NCI-H1105 treated with DMSO at 0.1 percent for 48 hours (cell line): Measurements from ENCODE around the gene PTGIS.
A peak's percentile ranks its signal among the peaks of the same experiment; 100 is the strongest.

ENCODE experiments used
- DNase-seq: peaks from one replicate; lab custom pipeline; 2025; lab: John Stamatoyannopoulos, UW

PTGIS gene

DNA sequence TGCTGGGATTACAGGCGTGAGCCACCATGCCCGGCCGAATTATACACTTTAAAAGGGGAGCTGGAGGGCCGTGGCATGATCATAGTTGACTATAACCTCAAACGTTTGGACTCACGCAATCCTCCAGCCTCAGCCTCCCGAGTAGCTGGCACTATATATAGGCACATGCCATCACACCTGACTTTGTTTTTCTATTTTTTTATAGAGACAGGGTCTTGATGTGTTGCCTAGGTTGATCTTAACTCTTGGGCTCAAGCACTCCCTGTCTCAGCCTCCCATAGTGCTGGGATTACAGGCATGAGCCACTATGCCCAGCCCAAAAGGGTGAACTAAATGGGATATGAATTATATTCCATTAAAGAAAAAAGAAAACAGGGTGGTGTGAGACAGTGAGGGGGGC is 7.8 kb downstream of the PTGIS start:
- DNase-seq = no peak

DNA sequence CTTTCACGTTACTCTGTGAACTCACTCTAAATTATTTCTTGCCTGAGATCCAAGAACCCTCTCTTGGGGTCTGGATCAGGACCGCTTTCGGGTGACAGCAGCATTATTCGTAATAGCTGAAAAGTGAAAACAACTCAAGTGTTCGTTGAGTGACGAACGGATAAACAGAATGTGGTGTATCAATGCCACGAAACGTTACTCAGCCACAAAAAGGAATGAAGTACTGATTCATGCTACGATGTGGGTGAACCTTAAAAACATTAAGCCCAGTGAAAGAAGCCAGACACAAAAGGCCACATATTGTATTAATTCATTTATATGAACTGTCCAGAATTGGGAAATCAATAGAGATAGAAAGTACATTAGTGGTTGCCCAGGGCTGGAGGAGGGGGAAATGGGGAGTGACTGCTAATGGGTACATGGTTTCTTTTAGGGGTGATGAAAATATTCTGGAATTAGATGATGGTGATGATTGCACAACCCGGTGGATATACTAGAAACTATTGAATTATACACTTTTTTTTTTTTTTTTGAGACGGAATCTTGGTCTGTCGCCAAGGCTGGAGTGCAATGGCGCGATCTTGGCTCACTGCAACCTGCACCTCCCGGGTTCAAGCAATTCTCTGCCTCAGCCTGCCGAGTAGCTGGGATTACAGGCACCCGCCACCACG is 8.4 kb downstream of the PTGIS start:
- no peak for DNase-seq

DNA sequence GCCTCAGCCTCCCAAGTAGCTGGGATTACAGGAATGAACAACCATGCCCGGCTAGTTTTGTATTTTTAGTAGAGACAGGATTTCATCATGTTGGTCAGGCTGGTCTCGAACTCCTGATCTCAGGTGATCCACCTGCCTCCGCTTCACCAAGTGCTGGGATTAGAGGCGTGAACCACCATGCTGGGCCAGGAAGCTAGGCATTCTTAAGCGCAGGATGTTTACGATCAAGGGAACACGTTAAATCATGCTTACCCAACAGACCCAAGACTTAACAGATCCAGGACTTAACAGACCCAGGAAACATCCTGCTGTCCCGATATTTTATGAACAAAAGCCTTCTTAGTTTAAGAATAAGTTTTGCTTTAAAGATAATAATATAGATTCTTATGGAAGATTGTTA is 9.1 kb downstream of the PTGIS start:
- no peak for DNase-seq

DNA sequence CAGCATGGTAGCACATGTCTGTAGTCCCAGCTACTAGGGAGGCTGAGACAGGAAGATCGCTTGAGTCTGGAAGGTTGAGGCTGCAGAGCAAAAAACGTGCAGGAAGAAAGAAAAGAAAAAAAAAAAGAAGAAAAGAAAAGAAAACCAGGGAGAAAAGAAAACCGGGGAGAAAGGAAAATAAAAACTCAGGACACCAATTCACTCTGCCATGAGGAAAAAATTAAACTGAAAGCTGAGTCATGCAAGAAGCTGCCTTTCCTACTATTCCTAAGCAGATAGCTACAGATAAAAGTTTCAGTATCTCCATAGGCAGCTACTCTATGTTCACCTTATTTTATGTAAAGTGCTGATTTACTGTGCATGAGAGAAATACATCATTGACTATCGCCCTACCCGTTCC is 10.5 kb downstream of the PTGIS start:
- DNase-seq = no peak

DNA sequence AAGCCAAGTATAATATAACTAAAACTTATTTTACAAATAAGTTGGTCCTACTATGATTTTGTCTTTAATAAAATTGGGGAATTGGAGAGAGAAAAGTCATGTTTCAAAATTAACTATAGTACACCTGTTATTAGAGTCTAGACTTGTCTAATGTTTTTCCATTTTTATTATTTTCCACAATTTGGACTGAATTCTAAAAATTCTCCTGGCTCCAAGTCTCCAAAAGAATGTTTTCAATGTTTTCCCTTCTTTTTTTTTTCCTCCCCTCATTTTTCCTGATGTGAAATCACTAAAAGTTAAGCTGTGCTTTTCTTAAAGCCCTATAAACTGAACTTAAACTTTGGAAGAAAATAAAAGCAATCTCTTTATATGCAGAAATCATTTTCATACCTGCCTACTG is 11.3 kb downstream of the PTGIS start:
- no peak for DNase-seq

DNA sequence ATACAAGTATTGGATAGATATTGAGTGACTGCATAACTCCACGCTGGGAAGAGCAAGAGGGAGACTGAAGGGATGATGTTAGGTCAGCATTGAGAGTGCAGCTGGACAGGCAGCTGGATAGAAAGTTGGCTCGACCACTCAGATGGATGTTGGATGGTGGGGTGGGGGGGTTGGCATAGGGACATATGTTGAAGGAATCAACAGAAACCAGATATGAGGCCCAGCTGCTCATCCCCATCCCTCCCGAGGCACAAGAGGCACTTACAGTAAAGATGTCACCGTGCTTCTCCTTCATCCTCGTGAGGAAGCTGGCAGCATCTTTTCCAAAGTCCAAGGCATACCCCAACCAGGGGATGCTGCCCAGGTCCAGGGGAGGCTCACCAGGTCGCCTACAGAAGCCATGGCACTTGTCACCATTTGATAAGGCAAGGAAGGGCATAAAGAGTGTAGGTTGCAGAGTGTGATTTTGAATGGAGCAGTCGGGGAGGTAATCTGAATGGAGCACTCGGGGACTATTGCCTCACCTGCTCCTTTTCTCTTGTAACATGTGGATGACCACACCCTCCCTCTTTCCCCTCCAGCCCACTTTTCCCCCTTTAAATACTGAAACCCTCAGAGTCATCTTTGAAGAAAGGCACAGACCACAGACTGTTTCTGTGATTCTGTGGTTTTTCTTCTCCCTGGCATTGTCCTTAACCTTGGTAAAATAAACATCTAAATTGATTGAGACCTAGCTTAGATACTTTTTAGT is 18.0 kb downstream of the PTGIS start:
- no peak for DNase-seq

DNA sequence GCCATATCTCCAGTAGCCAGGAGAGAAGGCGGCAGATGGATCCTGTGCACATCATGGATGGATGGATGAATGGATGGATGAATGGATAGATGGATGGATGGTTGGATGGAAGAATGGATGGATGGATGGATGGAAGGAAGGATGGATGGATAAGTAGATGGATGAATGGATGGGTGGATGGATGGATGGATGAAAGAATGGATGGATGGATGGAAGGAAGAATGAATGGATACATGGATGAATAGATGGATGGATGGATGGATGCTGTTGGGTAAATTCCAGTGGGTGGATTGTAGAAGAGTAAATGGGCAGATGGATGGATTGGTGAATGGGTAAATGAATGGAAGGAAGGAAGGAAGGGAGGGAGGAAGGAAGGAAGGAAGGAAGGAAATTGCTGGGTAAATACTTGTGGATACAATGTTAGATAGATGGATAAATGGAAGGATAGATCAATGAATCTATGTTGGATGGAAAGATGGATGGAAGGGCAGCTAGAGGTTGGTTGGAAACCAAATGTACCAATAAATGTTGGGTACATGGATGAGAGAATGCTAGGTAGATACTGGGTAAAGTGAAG is 19.5 kb downstream of the PTGIS start:
- no peak for DNase-seq

DNA sequence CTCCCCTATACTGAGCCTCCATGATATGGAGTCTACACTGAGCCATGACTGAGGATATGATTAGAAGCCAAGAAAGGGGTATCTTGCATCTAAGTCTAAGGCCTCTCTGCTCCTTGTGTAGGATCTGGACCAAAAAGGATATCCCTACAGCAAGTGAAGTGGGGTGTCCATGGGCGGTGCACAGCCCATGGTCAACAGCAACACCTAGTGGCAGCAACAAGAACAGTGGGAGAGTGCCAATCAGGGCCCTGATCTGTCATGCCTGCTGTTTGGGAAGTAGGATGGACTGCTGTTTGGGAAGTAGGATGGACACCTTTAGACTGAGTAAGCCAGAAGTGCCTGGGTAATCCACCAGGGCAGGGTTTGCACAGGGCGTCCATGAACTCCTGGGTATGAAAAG is 22.4 kb downstream of the PTGIS start:
- DNase-seq = no peak

DNA sequence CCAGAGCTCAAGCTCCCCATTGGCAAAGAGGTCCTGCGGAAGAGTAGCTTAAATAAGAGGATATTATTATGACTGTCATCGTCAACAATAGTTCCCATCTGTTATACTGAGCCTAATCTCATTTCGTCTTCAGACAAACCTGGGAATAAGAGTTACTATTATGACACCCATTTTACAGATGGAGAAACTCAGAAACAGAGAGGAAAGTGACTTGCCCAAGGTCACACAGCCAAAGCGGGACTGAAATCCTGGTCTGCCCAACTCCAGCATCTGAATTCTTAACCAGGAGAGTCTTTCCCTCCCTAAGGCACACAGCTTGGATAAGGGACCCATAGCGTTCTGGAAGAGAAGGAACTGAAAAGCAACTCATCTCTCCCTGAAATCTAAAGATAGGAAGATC is 23.4 kb downstream of the PTGIS start:
- DNase-seq = no peak

DNA sequence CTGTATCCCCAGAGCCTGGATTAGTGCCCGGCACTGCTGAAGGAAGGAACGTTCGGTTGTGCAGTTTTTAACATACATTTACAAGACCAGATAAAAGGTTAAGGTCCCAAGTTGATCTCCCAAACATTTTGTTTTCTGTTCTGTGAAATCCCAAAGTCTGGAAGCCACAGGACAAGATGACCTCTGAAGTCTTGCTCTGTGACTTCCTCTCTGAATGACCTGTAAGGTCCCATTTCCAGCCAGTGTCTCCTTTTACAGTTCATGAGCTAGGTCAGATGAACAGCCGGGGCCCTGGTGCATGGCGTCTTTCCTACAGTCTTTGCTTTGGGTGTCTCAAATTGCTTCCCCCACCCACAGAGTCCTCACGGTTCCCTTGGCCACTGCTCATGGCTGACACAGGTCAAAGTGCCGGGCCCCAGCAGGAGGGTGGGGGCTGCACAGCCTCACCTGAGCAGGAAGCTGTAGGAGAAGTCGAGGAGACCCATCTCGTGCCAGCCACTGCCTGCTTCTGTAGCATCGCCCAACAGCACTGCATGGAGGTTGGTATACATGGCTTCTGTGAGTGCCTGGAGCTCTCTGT is 24.0 kb downstream of the PTGIS start:
- DNase-seq = no peak

DNA sequence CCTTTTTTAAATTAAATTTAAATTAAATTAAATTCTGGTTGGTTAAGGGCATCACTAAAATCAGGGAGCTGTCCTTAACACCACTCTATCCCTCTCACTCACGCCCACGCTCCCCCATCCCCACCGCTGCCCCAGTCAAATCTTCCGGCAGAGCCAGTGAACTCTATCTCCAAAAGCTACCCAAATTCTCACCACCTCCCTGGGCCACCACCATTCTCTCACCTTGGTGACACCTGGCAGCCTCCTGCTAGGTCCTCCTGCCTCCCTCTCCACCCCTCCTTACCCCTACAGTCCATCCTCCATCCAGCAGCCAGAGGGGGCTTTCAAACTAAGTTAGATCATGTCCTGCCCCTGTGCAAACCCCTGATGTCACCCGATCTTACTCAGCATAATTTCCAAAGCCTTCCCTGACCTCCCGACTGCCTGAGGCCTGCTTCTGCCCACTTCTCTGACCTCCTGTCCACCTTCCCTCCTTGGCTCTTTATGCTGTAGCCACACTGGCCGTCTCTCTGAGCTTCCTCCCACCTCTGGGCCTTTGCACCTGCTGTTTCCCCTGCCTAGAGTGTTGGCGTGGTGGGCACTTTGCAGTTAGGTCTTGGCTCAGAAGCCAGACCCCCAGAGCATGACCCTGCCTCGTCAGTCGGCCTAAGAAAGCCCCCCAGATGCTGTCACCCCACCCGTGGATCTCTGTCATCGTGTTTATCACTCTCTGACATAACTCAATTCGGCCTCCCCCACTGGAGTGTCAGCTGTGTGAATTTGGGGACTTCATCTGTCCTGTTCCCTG is 24.7 kb downstream of the PTGIS start:
- DNase-seq = no peak

DNA sequence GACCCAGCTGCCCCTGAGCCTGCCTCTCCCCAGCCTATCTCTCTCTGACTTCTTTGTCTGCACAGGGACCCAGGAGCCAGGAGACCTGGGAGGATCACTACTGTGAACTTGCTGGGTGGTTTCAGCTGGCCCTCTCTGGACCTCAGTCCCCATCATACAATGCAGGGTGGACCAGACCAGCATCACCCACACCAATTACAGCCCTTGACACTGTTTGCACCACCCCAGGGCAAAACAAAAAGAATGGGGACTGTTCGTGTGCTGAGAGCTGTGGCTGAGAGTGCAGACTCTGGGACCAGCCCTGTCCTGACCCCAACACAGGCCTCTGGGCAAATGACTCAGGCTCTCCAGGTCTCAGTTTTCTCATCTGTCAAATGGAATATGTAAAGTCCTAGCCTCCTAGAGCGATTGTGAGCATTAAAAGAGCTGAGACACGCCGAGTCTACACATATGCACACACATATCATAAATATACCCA is 25.4 kb downstream of the PTGIS start:
- DNase-seq = no peak

DNA sequence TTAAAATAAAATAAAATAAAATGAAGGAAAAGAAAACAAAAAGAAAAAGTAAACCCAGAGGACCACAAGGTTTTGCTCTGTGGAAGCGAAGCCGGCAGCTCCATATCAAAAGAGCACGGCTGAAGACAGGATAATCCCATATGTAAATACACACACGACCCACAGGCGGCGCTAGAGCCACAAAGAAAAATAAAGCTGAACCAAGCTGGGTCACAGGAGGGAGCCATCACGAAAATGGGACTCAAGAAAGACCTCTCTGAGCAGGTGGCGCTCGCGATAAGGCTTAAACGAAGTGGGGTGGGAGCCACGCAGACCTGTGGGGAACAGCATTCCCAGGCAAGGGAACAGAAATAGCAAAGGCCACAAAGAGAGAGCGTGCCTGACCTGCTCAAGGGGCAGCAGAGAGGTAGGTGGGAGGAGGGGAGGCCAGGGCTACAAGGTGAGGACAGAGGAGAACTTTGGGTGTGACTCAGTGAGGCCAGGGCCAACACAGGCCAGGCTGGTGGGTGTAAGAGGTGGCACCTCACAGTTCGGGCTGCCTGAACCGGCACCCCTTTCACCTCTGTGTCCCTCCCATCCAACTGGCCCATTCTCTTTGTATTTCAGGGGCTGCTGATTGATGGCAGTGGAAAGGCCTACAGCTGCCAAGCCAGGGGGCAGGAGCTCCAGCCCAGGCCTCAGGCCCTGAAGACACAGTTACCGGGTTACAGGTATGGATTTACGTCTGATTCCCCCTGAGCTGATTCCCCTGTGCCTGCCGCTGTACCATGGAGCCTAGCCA is 26.0 kb downstream of the PTGIS start:
- DNase-seq = peak; percentile 68

DNA sequence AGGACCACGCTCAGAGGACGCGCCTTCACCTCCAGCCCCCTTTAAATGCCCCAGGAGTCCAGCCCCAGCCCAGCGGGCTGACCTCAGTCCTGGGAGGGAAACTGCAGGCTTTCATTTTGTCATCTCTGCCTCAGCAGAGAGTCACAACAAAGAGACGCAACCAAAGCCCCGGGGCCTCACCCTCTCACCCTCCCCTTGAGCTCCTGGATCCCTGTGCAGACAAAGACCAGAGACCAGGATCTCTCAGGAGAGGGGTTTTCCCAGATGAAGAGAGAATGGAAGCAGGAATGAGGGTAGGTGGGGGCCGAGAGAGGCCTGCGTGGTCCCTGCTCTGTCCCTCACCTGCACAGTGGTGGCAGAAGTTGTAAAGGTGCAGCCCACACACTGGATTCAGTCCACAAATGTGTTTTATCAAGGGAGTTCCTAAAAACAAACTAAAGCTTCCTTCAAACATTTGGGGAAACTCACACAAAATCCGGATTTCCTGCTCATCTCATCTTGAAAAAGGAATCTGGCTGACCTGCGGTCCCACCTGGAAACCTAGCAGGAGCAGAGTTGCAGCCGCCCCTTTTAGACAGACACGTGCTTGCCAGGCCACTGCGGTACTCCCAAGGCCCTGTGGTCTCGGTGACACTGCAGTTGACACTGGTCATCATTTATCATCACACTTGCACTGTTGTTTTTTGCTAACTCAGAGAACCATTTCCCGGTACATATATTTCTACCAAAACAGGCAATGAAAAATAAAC is 27.1 kb downstream of the PTGIS start:
- DNase-seq = no peak

DNA sequence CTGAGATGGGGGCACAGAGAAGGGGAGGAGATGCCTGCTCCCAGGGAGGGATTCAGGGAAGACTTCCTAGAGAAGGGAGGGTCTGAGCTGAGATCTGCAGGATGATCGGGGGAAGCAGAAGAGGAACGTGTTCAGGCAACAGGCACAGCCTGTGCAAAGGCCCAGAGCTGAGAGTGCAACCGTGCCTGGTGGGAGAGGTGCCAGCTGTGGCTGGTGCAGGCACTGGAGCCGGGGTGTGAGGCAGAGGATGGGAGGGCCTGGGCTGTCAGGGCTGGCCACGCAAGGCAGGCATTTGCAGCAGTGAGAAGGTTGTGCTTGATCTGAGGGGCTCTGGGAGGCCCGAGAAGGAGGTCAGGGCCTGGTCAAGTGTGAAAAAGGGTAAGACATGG is 27.7 kb downstream of the PTGIS start:
- no peak for DNase-seq

DNA sequence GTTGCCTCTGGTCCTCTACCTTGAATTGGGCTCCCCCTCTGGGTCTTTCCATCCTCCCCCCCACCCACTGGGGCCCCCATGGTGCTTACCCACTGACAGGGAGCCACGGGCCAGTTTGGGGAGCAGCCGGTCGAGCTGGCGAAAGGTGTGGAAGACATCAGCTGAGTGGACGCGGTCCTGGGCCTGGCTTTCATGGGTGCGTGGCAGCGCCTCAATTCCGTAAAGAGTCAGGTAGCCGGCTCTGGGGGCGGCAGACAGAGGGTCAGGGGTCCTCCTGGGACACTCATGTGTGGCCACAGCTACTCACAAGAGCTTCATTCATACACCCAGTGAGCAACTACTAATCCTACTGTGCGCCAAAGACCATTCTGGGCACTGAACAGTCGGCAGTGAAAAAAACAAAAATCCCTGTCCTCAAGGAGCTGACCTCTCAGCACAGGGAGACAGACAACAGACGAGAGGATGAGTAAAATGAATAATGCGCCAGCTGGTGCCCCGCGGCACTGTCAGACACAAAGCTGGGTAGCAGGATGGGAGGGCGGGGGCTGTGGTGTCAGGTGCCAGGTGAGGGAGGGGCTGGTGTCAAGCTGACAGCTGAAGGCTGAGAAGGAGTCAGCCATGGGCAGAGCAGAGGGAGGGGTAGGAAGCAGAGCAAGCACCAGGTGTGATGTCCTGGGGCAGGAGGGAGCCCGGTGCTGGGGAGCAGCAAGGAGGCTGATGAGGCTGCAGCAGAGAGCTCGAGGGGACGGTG is 28.3 kb downstream of the PTGIS start:
- DNase-seq = no peak

DNA sequence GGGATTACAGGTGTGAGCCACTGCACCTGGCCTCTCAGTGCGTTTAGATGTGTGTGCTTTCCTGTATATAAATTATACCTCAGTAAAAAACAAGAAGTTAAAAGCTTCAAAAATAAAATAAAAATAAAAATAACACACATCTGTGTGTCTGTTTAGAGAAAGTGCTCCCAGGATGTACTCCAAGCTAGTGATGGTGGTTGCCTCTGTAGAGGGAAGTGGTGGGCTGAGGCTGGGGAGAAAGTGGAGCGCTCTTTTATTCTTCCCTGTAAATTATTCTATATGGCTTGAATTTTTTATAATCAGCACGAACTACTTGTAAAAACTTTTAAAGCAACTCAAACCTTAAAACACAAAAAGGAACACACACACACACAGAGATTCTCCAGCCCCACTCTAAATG is 29.0 kb downstream of the PTGIS start:
- no peak for DNase-seq

DNA sequence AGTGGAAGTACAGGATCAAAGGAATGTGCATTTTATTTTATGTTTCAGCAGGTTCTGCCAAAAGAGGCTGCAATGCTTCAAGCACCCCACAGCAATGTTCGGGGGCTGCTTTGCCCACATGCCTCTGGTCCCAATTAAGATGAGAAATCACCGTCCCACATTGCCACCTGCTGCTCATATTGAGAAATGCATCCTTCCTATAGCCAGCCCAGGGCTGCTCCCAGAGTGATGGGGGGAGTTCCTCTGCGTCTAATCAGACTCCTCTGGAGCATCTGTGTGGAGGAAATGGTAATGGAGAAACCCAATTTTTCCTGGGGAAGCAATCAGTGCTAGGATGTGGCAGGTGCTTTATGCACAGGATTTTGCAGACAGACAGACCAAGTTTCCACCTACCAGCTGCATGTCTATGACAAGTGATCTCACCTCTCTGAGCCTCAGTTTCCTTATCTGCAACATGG is 33.7 kb downstream of the PTGIS start:
- DNase-seq = peak; percentile 56

DNA sequence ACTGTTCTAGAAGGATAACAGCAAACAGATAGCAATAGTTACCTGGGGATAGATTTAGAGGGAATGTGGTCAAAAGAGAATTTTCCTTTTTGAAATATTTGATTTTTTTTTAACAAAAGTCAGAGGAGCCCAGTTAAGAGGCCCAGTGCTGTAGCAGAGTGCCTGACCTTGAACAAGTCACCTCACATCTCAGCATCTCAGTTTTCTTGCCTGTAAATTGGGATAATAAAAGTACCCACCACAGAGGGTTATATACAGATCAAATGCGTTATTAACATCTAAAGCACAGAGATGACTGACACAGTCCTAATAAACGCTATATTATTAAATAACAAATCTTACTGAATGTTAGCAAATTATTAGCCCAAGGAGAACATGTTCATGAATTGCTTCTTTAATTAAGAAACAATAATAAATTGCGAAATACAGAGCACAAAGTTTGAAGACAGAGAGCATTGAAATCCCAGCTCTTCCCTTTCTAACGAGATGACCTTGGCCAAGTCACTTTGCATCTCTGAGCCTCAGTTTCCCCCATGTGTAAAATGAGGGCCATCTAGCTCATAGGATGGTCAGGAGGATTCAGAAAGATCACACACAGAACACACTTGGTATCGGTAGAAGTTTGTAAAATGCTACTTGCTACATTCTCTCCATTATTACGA is 35.5 kb downstream of the PTGIS start:
- no peak for DNase-seq
